Esophagus muscularis mucosa (tissue), 4 donors: ENCODE results near the gene VWA1. TPM values are rescaled to one million over a fixed set of nuclear protein-coding genes. Genes with fewer than 3 reads are reported as not detected.
A peak's percentile ranks its signal among the peaks of the same experiment; 100 is the strongest.

Source experiments
- DNase-seq: peaks from one replicate; pipeline ENCODE4 v3.0.0-alpha.2; 2017; ENCODE audit errors: extremely low spot score
- H3K27ac ChIP-seq, 4 donors: fragments of 200-600 bp; sonication (generic); replicated peaks in 1 of 4; 1 replicate in 3 of 4; 2 replicates in 1 of 4; pipeline ENCODE4 v1.5.1; 2016 to 2019; ENCODE audit warnings: mild to moderate bottlenecking in 1 of 4
- H3K27me3 ChIP-seq, 4 donors: fragments of 200-600 bp; sonication (generic); one replicate each; pipeline versions ENCODE4 v1.5.1 to v1.6.0; 2016 to 2019
- H3K36me3 ChIP-seq, 4 donors: fragments of 200-600 bp; sonication (generic); one replicate each; pipeline ENCODE4 v1.5.1; 2016 to 2019
- H3K4me1 ChIP-seq, 4 donors: fragments of 200-600 bp; sonication (generic); one replicate each; pipeline ENCODE4 v1.5.1; 2016 to 2019
- H3K4me3 ChIP-seq, 4 donors: fragments of 200-600 bp; sonication (generic); 1 replicate in 2 of 4; 2 replicates in 2 of 4; pipeline ENCODE4 v1.5.1; 2016 to 2019; ENCODE audit warnings: mild to moderate bottlenecking in 4 of 4, moderate library complexity in 1 of 4
- H3K9me3 ChIP-seq, 4 donors: fragments of 200-600 bp; sonication (generic); 1 replicate in 3 of 4; 2 replicates in 1 of 4; pipeline ENCODE4 v1.5.1; 2016 to 2019
- CTCF ChIP-seq, 3 experiments: fragments of 200-600 bp in 2 of 3; fragments of 450-650 bp in 1 of 3; sonication (generic) in 2 of 3; IDR thresholded peaks; one replicate each; pipeline ENCODE4 v1.5.1; 2017 to 2019; ENCODE audit warnings: antibody characterized with exemption in 3 of 3, mild to moderate bottlenecking in 2 of 3, moderate library complexity in 1 of 3
- EP300 ChIP-seq: sonication (generic); formaldehyde crosslinking; IDR thresholded peaks from one replicate; pipeline ENCODE4 v1.6.1; 2017; ENCODE audit warnings: antibody characterized with exemption
- POLR2A ChIP-seq: fragments of 450-650 bp; IDR thresholded peaks from one replicate; pipeline ENCODE4 v1.6.1; 2017; ENCODE audit warnings: antibody characterized with exemption, moderate library complexity, mild to moderate bottlenecking, low read depth
- POLR2AphosphoS5 ChIP-seq, 2 donors: sonication (generic); formaldehyde crosslinking; IDR thresholded peaks; one replicate each; pipeline ENCODE4 v1.6.1; 2017; ENCODE audit warnings: antibody characterized with exemption in 2 of 2
- WGBS: methylation state at CpG from one replicate; pipeline ENCODE4 v1.1.5; 2018; 5-methylcytosine and 5-hydroxymethylcytosine counted together
- intact Hi-C: fragments of 100-400 bp; cut with DNase I; formaldehyde crosslinking; loops from one replicate; pipeline ENCODE4 v1.15.1; 2023
- total RNA-seq, 4 donors: library from RNA; depleted of rRNA; stranded (reverse); fragments of >200 nt; gene quantifications; one replicate each; pipeline versions ENCODE4 v1.1.0 to v1.2.1, GENCODE V29; 2016

VWA1 gene
- total RNA-seq, 4 donors from 2014 or later: 99.7 to 168 (median 116) TPM

- no peak for DNase-seq
- H3K9me3 ChIP-seq: no peaks in the 10 kb centered on the region
- no peak for TF ChIP-seq CTCF (IDR thresholded peaks at IDR 0.05)
- no peak for TF ChIP-seq POLR2AphosphoS5 (IDR thresholded peaks at IDR 0.05)
- TF ChIP-seq POLR2A: no peak
- TF ChIP-seq EP300: no peak
- H3K4me1 ChIP-seq: peaks cover 8 to 52% (median 34%) of the 10 kb centered on the region in 4 donors
- H3K27ac ChIP-seq: peak overlapping the region; percentile 75 to 84 (median 76)
- no peaks in the 10 kb centered on the region for H3K36me3 ChIP-seq
- intact Hi-C loops: no loop called here
- WGBS: 98% methylated on average over 8 of the region's 21 CpGs
- peak overlapping the region; percentile 53 to 62 (median 54) for H3K4me3 ChIP-seq
- H3K27me3 ChIP-seq: no peaks in the 10 kb centered on the region
Observed at GRCh38 chr1:1419363-1419812, 16.1 kb upstream of the VWA1 start.

GRCh38 chr1:1419813-1420653, 15.5 kb upstream of the VWA1 start:
- WGBS: no CpG with 5 or more reads among the region's 112 CpGs
- TF ChIP-seq EP300 (no peak), CTCF (IDR thresholded peaks at IDR 0.05) (peak in 2 of 3 experiments; percentile 29 to 30), POLR2AphosphoS5 (IDR thresholded peaks at IDR 0.05) (no peak)
- no peaks in the 10 kb centered on the region for H3K36me3 ChIP-seq
- H3K4me1 ChIP-seq: peaks cover 8 to 52% (median 34%) of the 10 kb centered on the region in 4 donors
- H3K4me3 ChIP-seq: peak overlapping the region; percentile 53 to 62 (median 54)
- H3K27me3 ChIP-seq: no peaks in the 10 kb centered on the region
- DNase-seq: no peak
- peak overlapping the region; percentile 75 to 84 (median 76) for H3K27ac ChIP-seq
- H3K9me3 ChIP-seq: no peaks in the 10 kb centered on the region
- intact Hi-C loops: no loop called here

- Histone ChIP-seq H3K4me3 (peak overlapping the region; percentile 53 to 62 (median 54)), H3K36me3 (no peaks in the 10 kb centered on the region), H3K27ac (peak overlapping the region in 3 of 4 donors; percentile 57 to 77 (median 68)), H3K9me3 (no peaks in the 10 kb centered on the region), H3K27me3 (no peaks in the 10 kb centered on the region), H3K4me1 (peaks cover 8 to 54% (median 34%) of the 10 kb centered on the region in 4 donors)
- 63% methylated on average over 7 of the region's 12 CpGs for WGBS
- TF ChIP-seq EP300 (no peak), POLR2AphosphoS5 (IDR thresholded peaks at IDR 0.05) (no peak), CTCF (IDR thresholded peaks at IDR 0.05) (no peak)
- intact Hi-C loops: no loop called here
- no peak for DNase-seq
Observed at GRCh38 chr1:1420654-1421141, 14.8 kb upstream of the VWA1 start.

- no peak for DNase-seq
- intact Hi-C loops: no loop called here
- 86% methylated on average over 12 of the region's 18 CpGs for WGBS
- peak within 1 kb of the TSS in 3 of 4 donors; percentile 57 to 77 (median 68) for H3K27ac ChIP-seq
- H3K4me3 ChIP-seq: peak within 1 kb of the TSS; percentile 53 to 62 (median 54)
- no peaks in the 10 kb centered on the region for H3K27me3 ChIP-seq
- TF ChIP-seq EP300: no peak
- no peak for TF ChIP-seq CTCF (IDR thresholded peaks at IDR 0.05)
- TF ChIP-seq POLR2A: no peak
- no peak for TF ChIP-seq POLR2AphosphoS5 (IDR thresholded peaks at IDR 0.05)
- no peaks in the 10 kb centered on the region for H3K9me3 ChIP-seq
- peaks cover 8 to 61% (median 35%) of the 10 kb centered on the region in 4 donors for H3K4me1 ChIP-seq
- no peaks in the 10 kb centered on the region for H3K36me3 ChIP-seq
Observed at GRCh38 chr1:1421147-1421906, 14.2 kb upstream of the VWA1 start, which contains the start of gene ANKRD65. Gene ANKRD65, minus strand, starts transcription at chr1:1421276. Its CDS starts 271 bp downstream, at chr1:1421005.
